ENCODE results near the gene ATXN1. TPM values are rescaled to one million over a fixed set of nuclear protein-coding genes. Genes with fewer than 3 reads are reported as not detected.

Gene ATXN1
- total and polyA plus RNA-seq, 2 of the 13 experiments (the other 11 are each of a cell fraction or from before 2014, with no cell fraction given): 20.7 to 39.5 TPM

DNA sequence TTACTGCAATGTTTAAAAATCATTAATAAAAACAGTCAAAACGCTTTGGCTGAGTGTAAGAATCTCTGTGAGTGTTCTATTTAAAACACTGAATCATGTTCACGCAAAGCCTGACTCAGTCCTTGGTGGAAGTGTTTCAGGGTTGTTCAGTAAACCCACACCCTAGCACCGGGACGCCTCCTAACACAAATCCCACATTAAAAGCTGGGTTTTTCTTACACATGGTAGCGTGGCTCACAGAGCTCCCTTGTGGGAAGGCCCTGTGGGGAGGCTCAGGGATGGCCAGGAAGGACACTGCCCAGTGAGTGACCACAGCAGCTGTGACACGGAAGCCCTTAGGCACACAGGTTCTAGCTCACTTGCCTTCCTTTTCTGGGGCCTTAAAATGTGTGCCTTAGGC, 442.7 kb downstream of the ATXN1 start:
- no peak overlapping the region for H3K27ac ChIP-seq (ENCODE audit: extremely low read length, insufficient read depth, low read length)
- no peak overlapping the region for H3K4me3 ChIP-seq (replicated peaks in 1 of 3; ENCODE audit: insufficient read depth in 1 of 3, low read depth in 2 of 3, low read length in 3 of 3)
- H3K9ac ChIP-seq (ENCODE audit: insufficient read depth, low read depth, low read length): no peak overlapping the region
- DNase-seq (ENCODE audit: low spot score) (no peak), FAIRE-seq (no peak), ATAC-seq (no peak)
- H3K4me2 ChIP-seq (ENCODE audit: low read depth, low read length): no peak overlapping the region
- H3K79me2 ChIP-seq (ENCODE audit: insufficient read depth, low read length): no peaks in the 10 kb centered on the region
- no peak overlapping the region for H2AFZ ChIP-seq (ENCODE audit: low read length)
- peaks cover 8 to 20% of the 10 kb centered on the region in 2 experiments; a peak in 2 of 5 replicates for H3K36me3 ChIP-seq (replicated peaks in 1 of 2; ENCODE audit: control insufficient read depth in 1 of 2, insufficient read depth in 2 of 2, low read length in 2 of 2)
- H3K9me3 ChIP-seq (ENCODE audit: low read length): no peaks in the 10 kb centered on the region
- POLR2A ChIA-PET: no interaction called here
- 0 out of 2 replicates have a peak, but pooled peaks cover 2% of the 10 kb centered on the region for H3K4me1 ChIP-seq (ENCODE audit: insufficient read depth, low read length)
- CTCF ChIA-PET (ENCODE audit: low intra/inter-chr PET ratio, low total read pairs): no interaction called here
- 0 out of 2 replicates have a peak, but pooled peaks cover 3% of the 10 kb centered on the region for H4K20me1 ChIP-seq (ENCODE audit: insufficient read depth, low read length)
- H3K27me3 ChIP-seq (ENCODE audit: control insufficient read depth in 1 of 2, insufficient read depth in 2 of 2, low read length in 2 of 2): no peaks in the 10 kb centered on the region
- intact Hi-C loops (cut with micrococcal nuclease; ENCODE audit: unreplicated experiment) (no loop called here), in situ Hi-C loops (cut with HindIII; ENCODE audit: extremely low pct_ligation_motif_present, low pct_unique_long_range_greater_than_20kb) (no loop called here)
- TF ChIP-seq SMAD9 (CRISPR knock-in tag; IDR thresholded peaks at IDR 0.05) (no peak), ZNF451 (CRISPR knock-in tag; IDR thresholded peaks at IDR 0.05) (no peak), IKZF1 (IDR thresholded peaks at IDR 0.05) (no peak), SYNCRIP (IDR thresholded peaks at IDR 0.05; ENCODE audit: insufficient read depth, low read depth, low read length) (no peak), ZNF230 (CRISPR knock-in tag; IDR thresholded peaks at IDR 0.05) (no peak)
- TF ChIP-seq, protein P1, sequence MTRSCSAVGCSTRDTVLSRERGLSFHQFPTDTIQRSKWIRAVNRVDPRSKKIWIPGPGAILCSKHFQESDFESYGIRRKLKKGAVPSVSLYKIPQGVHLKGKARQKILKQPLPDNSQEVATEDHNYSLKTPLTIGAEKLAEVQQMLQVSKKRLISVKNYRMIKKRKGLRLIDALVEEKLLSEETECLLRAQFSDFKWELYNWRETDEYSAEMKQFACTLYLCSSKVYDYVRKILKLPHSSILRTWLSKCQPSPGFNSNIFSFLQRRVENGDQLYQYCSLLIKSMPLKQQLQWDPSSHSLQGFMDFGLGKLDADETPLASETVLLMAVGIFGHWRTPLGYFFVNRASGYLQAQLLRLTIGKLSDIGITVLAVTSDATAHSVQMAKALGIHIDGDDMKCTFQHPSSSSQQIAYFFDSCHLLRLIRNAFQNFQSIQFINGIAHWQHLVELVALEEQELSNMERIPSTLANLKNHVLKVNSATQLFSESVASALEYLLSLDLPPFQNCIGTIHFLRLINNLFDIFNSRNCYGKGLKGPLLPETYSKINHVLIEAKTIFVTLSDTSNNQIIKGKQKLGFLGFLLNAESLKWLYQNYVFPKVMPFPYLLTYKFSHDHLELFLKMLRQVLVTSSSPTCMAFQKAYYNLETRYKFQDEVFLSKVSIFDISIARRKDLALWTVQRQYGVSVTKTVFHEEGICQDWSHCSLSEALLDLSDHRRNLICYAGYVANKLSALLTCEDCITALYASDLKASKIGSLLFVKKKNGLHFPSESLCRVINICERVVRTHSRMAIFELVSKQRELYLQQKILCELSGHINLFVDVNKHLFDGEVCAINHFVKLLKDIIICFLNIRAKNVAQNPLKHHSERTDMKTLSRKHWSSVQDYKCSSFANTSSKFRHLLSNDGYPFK (CRISPR knock-in tag; IDR thresholded peaks at IDR 0.05; ENCODE audit: borderline replicate concordance): no peak
- TF ChIP-seq, protein P2, sequence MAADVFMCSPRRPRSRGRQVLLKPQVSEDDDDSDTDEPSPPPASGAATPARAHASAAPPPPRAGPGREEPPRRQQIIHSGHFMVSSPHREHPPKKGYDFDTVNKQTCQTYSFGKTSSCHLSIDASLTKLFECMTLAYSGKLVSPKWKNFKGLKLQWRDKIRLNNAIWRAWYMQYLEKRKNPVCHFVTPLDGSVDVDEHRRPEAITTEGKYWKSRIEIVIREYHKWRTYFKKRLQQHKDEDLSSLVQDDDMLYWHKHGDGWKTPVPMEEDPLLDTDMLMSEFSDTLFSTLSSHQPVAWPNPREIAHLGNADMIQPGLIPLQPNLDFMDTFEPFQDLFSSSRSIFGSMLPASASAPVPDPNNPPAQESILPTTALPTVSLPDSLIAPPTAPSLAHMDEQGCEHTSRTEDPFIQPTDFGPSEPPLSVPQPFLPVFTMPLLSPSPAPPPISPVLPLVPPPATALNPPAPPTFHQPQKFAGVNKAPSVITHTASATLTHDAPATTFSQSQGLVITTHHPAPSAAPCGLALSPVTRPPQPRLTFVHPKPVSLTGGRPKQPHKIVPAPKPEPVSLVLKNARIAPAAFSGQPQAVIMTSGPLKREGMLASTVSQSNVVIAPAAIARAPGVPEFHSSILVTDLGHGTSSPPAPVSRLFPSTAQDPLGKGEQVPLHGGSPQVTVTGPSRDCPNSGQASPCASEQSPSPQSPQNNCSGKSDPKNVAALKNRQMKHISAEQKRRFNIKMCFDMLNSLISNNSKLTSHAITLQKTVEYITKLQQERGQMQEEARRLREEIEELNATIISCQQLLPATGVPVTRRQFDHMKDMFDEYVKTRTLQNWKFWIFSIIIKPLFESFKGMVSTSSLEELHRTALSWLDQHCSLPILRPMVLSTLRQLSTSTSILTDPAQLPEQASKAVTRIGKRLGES (CRISPR knock-in tag; IDR thresholded peaks at IDR 0.05; ENCODE audit: borderline replicate concordance): no peak
- TF ChIP-seq, protein P3, sequence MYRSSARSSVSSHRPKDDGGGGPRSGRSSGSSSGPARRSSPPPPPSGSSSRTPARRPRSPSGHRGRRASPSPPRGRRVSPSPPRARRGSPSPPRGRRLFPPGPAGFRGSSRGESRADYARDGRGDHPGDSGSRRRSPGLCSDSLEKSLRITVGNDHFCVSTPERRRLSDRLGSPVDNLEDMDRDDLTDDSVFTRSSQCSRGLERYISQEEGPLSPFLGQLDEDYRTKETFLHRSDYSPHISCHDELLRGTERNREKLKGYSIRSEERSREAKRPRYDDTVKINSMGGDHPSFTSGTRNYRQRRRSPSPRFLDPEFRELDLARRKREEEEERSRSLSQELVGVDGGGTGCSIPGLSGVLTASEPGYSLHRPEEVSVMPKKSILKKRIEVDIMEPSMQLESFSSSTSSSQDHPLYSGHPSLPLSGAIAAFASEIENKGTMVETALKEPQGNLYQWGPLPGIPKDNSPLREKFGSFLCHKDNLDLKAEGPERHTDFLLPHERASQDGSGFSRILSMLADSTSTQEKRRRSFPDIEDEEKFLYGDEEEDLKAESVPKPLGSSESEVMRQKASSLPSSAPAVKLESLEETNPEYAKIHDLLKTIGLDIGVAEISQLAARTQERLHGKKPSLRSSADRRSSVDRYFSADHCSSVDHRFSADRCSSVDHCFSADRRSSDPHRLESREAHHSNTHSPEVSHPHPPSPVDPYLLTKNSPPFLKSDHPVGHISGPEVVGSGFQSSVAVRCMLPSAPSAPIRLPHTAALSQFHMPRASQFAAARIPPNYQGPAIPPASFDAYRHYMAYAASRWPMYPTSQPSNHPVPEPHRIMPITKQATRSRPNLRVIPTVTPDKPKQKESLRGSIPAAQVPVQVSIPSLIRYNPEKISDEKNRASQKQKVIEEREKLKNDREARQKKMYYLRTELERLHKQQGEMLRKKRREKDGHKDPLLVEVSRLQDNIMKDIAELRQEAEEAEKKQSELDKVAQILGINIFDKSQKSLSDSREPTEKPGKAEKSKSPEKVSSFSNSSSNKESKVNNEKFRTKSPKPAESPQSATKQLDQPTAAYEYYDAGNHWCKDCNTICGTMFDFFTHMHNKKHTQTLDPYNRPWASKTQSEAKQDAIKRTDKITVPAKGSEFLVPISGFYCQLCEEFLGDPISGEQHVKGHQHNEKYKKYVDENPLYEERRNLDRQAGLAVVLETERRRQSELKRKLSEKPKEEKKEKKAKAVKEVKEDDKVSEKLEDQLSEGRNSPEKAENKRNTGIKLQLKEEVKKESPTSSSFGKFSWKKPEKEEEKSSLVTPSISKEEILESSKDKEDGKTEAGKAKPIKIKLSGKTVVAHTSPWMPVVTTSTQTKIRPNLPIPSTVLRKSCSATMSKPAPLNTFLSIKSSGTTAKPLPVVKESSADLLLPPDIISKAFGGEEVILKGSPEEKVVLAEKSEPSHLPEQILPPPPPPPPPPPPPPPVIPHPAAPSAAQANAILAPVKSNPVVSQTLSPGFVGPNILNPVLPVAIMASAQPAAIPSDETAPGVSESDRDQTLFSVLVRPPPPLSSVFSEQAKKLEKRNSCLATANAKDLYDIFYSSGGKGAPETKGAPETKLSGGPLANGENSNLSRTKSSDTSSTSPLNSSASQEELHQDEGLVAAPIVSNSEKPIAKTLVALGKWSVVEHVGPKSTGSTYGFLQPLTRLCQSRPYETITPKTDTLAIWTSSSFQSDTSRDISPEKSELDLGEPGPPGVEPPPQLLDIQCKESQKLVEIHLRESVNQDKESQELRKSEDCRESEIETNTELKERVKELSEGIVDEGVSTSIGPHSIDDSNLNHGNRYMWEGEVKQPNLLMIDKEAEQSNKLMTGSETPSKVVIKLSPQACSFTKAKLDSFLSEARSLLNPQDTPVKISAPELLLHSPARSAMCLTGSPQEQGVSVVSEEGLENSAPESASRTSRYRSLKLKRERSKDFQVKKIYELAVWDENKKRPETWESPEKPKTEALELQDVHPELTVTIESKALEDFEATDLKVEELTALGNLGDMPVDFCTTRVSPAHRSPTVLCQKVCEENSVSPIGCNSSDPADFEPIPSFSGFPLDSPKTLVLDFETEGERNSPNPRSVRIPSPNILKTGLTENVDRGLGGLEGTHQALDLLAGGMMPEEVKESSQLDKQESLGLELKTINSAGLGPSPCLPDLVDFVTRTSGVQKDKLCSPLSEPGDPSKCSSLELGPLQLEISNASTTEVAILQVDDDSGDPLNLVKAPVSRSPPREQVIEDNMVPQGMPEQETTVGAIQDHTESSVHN (CRISPR knock-in tag; IDR thresholded peaks at IDR 0.05): no peak
- TF ChIP-seq, protein P4, sequence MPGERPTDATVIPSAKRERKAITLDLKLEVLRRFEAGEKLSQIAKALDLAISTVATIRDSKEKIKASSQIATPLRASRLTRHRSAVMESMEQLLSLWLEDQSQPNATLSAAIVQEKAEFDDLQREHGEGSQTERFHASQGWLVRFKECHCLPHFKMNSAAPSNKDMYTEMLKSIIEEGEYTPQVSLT (CRISPR knock-in tag; IDR thresholded peaks at IDR 0.05; ENCODE audit: borderline replicate concordance, low read depth): no peak
- 79% methylated on average over 5 of the region's 6 CpGs for WGBS (ENCODE audit: low lambda C conversion rate)
- BruUV-seq (replicated peaks): no TSS peak
